SJCRH30 (cell line): ENCODE data around the gene TNS3. TPM values are rescaled to one million over a fixed set of nuclear protein-coding genes. Genes with fewer than 3 reads are reported as not detected.

Experiments
- DNase-seq, 2 experiments: peaks; one replicate each; pipeline ENCODE4 v3.0.0-alpha.2; 2015 to 2020
- H3K27ac ChIP-seq: fragments of 250-450 bp; sonication (Bioruptor Pico); 2 replicates; pipeline ENCODE4 v1.5.1; 2020; ENCODE audit warnings: mild to moderate bottlenecking, moderate library complexity
- H3K27me3 ChIP-seq: fragments of 250-450 bp; sonication (Bioruptor Pico); 2 replicates; pipeline ENCODE4 v1.5.1; 2020; ENCODE audit warnings: mild to moderate bottlenecking, moderate library complexity
- H3K36me3 ChIP-seq: fragments of 250-450 bp; sonication (Bioruptor Pico); 2 replicates; pipeline ENCODE4 v1.5.1; 2020; ENCODE audit warnings: mild to moderate bottlenecking, moderate library complexity
- H3K4me1 ChIP-seq: fragments of 250-450 bp; sonication (Bioruptor Pico); 2 replicates; pipeline ENCODE4 v1.5.1; 2020; ENCODE audit warnings: mild to moderate bottlenecking, moderate library complexity
- H3K4me3 ChIP-seq: fragments of 250-450 bp; sonication (Bioruptor Pico); 2 replicates; pipeline ENCODE4 v1.5.1; 2020; ENCODE audit warnings: mild to moderate bottlenecking, moderate library complexity
- H3K9me3 ChIP-seq: fragments of 250-450 bp; sonication (Bioruptor Pico); replicated peaks from 2 replicates; pipeline ENCODE4 v1.5.1; 2020; ENCODE audit warnings: mild to moderate bottlenecking, moderate library complexity
- total RNA-seq: library from RNA; depleted of rRNA; stranded (reverse); fragments of >200 nt; shearing (Covaris generic); gene quantifications from 2 replicates; pipeline ENCODE4 v1.2.3, GENCODE V29; 2014

Gene TNS3
- total RNA-seq, 1 experiment from 2014 or later: 65.1 TPM

GRCh38 chr7:47303695-47304453 is 278.0 kb downstream of the TNS3 start:
- no peaks in the 10 kb centered on the region for H3K4me1 ChIP-seq
- no peak overlapping the region for H3K27ac ChIP-seq
- no peaks in the 10 kb centered on the region for H3K9me3 ChIP-seq
- no peak overlapping the region for H3K4me3 ChIP-seq
- DNase-seq: no peak
- H3K36me3 ChIP-seq: peaks cover 56% of the 10 kb centered on the region
- H3K27me3 ChIP-seq: no peaks in the 10 kb centered on the region

GRCh38 chr7:47303014-47303694 is 278.8 kb downstream of the TNS3 start:
- Histone ChIP-seq H3K36me3 (peaks cover 58% of the 10 kb centered on the region), H3K4me3 (no peak overlapping the region), H3K27me3 (no peaks in the 10 kb centered on the region)

DNA sequence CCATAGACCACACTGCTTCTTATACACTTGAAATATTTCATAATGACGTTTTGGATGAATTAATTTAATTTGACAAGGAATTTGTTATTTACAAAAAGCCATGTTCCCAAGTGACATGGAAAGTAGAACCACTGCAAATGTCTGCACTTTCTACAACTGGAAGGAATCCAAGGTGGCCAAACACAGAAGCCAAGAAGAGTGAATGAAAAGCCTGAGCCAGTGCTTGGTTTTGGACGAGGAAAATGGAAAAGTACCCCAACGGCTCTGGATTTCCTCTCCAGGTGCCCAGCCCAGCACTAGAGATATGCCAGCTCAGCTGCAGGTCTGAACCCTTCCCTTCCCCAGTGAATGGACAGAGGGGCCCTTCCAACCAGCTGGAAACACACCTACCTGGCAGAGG is 279.4 kb downstream of the TNS3 start:
- Histone ChIP-seq H3K27me3 (no peaks in the 10 kb centered on the region), H3K4me3 (no peak overlapping the region), H3K27ac (no peak overlapping the region), H3K4me1 (no peaks in the 10 kb centered on the region), H3K36me3 (peaks cover 56% of the 10 kb centered on the region), H3K9me3 (no peaks in the 10 kb centered on the region)
- no peak for DNase-seq

More at GRCh38 chr7:47303014-47303694, 278.8 kb downstream of the TNS3 start:
- Histone ChIP-seq H3K4me1 (no peaks in the 10 kb centered on the region), H3K27ac (no peak overlapping the region), H3K9me3 (no peaks in the 10 kb centered on the region)
- no peak for DNase-seq

DNA sequence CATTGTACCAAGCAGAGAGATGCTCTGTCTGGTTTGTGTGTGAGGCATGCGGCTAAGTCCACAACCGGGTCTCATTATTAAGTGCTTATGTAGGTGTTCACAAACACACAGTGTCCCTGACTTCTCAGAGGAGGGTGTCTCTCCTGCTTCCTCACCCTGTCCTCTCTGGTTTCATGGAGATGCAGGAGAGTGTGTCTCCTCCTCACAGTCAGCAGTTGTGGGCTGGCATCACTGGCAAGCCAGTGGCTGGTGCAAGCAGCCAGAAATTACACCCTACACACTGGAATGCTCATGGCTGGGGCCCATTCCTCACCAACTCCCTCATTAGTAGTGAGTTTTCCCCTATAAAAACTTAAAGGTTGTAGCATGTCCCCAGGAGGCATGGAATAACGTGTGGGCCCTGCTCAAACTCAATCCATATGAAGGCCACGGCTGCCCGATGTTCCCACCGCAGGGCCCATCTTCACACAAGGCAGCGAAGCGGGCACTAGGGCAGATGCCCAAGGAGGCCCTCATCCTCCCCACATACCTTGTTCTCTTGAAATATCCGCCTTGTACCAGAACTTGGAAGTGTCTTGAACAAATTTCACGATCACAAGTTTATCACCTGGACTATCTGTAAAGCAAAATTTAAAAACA is 280.1 kb downstream of the TNS3 start:
- H3K27me3 ChIP-seq: no peaks in the 10 kb centered on the region
- peaks cover 58% of the 10 kb centered on the region for H3K36me3 ChIP-seq
- DNase-seq: no peak
- no peaks in the 10 kb centered on the region for H3K9me3 ChIP-seq
- no peaks in the 10 kb centered on the region for H3K4me1 ChIP-seq
- no peak overlapping the region for H3K4me3 ChIP-seq
- H3K27ac ChIP-seq: no peak overlapping the region

GRCh38 chr7:47301105-47301477 is 280.8 kb downstream of the TNS3 start:
- no peak for DNase-seq
- Histone ChIP-seq H3K27me3 (no peaks in the 10 kb centered on the region), H3K27ac (no peak overlapping the region), H3K36me3 (peaks cover 63% of the 10 kb centered on the region), H3K4me1 (no peaks in the 10 kb centered on the region), H3K4me3 (no peak overlapping the region), H3K9me3 (no peaks in the 10 kb centered on the region)

- Histone ChIP-seq H3K36me3 (peaks cover 65% of the 10 kb centered on the region), H3K27ac (no peak overlapping the region)
- DNase-seq: no peak
Observed at GRCh38 chr7:47300472-47301104, 281.3 kb downstream of the TNS3 start.

DNA sequence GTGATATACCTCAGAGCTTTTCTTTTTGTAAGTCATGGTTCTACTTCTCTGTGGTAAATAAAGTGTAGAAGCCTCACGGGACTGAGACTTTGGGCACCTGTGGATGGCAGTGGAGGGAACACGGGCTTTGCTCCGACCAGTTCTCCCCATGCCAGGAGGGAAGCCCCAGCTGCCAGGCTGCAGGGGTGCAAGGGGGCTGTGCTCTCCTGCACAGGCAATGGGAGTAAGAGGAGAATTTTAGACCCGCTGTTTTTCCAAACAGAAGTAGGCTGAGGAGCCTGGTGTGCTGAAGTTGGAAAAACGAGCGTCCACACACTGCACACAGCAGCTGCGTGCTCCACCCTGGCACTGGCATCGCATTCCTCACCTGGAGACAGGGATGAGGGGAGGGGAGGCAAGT is 282.4 kb downstream of the TNS3 start:
- Histone ChIP-seq H3K9me3 (no peaks in the 10 kb centered on the region), H3K4me1 (no peaks in the 10 kb centered on the region), H3K36me3 (peaks cover 65% of the 10 kb centered on the region), H3K4me3 (no peak overlapping the region), H3K27me3 (no peaks in the 10 kb centered on the region), H3K27ac (no peak overlapping the region)
- no peak for DNase-seq

More at GRCh38 chr7:47300472-47301104, 281.3 kb downstream of the TNS3 start:
- Histone ChIP-seq H3K4me3 (no peak overlapping the region), H3K9me3 (no peaks in the 10 kb centered on the region), H3K4me1 (no peaks in the 10 kb centered on the region), H3K27me3 (no peaks in the 10 kb centered on the region)

GRCh38 chr7:47298636-47299035 is 283.3 kb downstream of the TNS3 start:
- no peak overlapping the region for H3K27ac ChIP-seq
- H3K4me3 ChIP-seq: no peak overlapping the region
- H3K36me3 ChIP-seq: peaks cover 69% of the 10 kb centered on the region
- H3K27me3 ChIP-seq: no peaks in the 10 kb centered on the region
- no peak for DNase-seq
- no peaks in the 10 kb centered on the region for H3K9me3 ChIP-seq
- H3K4me1 ChIP-seq: no peaks in the 10 kb centered on the region

GRCh38 chr7:47297120-47297519 is 284.8 kb downstream of the TNS3 start:
- Histone ChIP-seq H3K27ac (no peak overlapping the region), H3K9me3 (no peaks in the 10 kb centered on the region), H3K27me3 (no peaks in the 10 kb centered on the region), H3K4me1 (peaks cover 9% of the 10 kb centered on the region), H3K36me3 (peaks cover 77% of the 10 kb centered on the region), H3K4me3 (no peak overlapping the region)
- DNase-seq: no peak

- peaks cover 77% of the 10 kb centered on the region for H3K36me3 ChIP-seq
- DNase-seq: no peak
- H3K27me3 ChIP-seq: no peaks in the 10 kb centered on the region
- H3K4me3 ChIP-seq: no peak overlapping the region
- no peaks in the 10 kb centered on the region for H3K9me3 ChIP-seq
- H3K4me1 ChIP-seq: peaks cover 14% of the 10 kb centered on the region
- H3K27ac ChIP-seq: no peak overlapping the region
Observed at GRCh38 chr7:47295606-47296005, 286.3 kb downstream of the TNS3 start.

- no peak overlapping the region for H3K27ac ChIP-seq
- H3K27me3 ChIP-seq: no peaks in the 10 kb centered on the region
- H3K36me3 ChIP-seq: peaks cover 80% of the 10 kb centered on the region
- no peak overlapping the region for H3K4me3 ChIP-seq
- H3K9me3 ChIP-seq: no peaks in the 10 kb centered on the region
- no peak for DNase-seq
- peaks cover 14% of the 10 kb centered on the region for H3K4me1 ChIP-seq
Observed at GRCh38 chr7:47294556-47295222, 287.2 kb downstream of the TNS3 start.

GRCh38 chr7:47293884-47294555 is 287.9 kb downstream of the TNS3 start:
- no peak overlapping the region for H3K27ac ChIP-seq
- peaks cover 14% of the 10 kb centered on the region for H3K4me1 ChIP-seq
- H3K36me3 ChIP-seq: peaks cover 86% of the 10 kb centered on the region
- DNase-seq: no peak
- H3K9me3 ChIP-seq: no peaks in the 10 kb centered on the region
- H3K27me3 ChIP-seq: no peaks in the 10 kb centered on the region
- no peak overlapping the region for H3K4me3 ChIP-seq

DNA sequence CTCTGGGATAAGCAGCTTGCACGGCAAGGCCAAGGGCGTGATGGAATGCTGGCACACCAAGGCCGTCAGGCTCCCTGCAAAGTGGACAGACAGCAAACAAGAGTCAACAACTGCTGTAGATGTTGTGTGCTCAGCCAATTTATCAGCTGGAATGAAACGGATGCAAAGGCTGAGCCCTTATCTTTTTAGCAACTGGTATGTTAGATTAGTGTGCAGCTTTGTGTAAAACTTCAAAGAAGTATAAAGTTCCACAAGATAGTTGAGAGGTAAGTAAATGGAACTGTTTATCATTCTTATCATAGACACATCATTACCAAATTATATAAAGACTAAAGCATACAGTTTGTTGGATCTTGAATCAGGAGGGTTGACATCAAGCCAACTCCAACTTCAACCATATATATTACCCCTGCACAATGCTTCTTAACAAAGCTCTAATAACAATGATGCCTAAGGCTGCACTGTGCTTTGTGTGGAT is 289.0 kb downstream of the TNS3 start:
- H3K27ac ChIP-seq: no peak overlapping the region
- H3K4me3 ChIP-seq: no peak overlapping the region
- no peaks in the 10 kb centered on the region for H3K27me3 ChIP-seq
- peaks cover 14% of the 10 kb centered on the region for H3K4me1 ChIP-seq
- DNase-seq: no peak
- peaks cover 86% of the 10 kb centered on the region for H3K36me3 ChIP-seq
- H3K9me3 ChIP-seq: no peaks in the 10 kb centered on the region
